ENCODE results near the gene C5AR1. TPM values are rescaled to one million over a fixed set of nuclear protein-coding genes. Genes with fewer than 3 reads are reported as not detected.
"Not testable (repeated sequence)": the region's sequence is repeated elsewhere in the genome, so short reads cannot be mapped to it uniquely, and the experiment has no call there.

The C5AR1 gene
- 0.19 and 0.35 TPM in 2 replicates for polyA plus RNA-seq (2013)

- no peaks in the 10 kb centered on the region for H3K79me2 ChIP-seq (ENCODE audit: control insufficient read depth, insufficient read depth, low read length, poor library complexity)
- WGBS (ENCODE audit: extremely low coverage, insufficient coverage, insufficient read length) = no CpG with 5 or more reads among the region's 12 CpGs
- H2BK120ac ChIP-seq (ENCODE audit: insufficient read depth, low read length, poor library complexity) = no peak within 1 kb of the TSS
- no peak within 1 kb of the TSS for H2BK5ac ChIP-seq (ENCODE audit: low read depth, low read length, poor library complexity)
- no peaks in the 10 kb centered on the region for H3K27me3 ChIP-seq (ENCODE audit: insufficient read depth, low read length)
- no peaks in the 10 kb centered on the region for H3K9me3 ChIP-seq (ENCODE audit: insufficient read depth, low read depth, low read length)
- DNase-seq = no peak
- H4K12ac ChIP-seq (ENCODE audit: low read depth, low read length) = no peak within 1 kb of the TSS
- no peak within 1 kb of the TSS for H2BK12ac ChIP-seq (ENCODE audit: low read length)
- no peak within 1 kb of the TSS for H3K27ac ChIP-seq (ENCODE audit: low read depth, low read length)
- H3K36me3 ChIP-seq (ENCODE audit: control insufficient read depth in 1 of 2, insufficient read depth in 2 of 2, low read length in 2 of 2) = no peaks in the 10 kb centered on the region
- no peak within 1 kb of the TSS for H4K91ac ChIP-seq (ENCODE audit: low read depth, low read length)
- H3K23ac ChIP-seq (ENCODE audit: low read length) = no peak within 1 kb of the TSS
- no peak within 1 kb of the TSS for H4K8ac ChIP-seq (ENCODE audit: low read depth, low read length)
- H3K9ac ChIP-seq (ENCODE audit: low read length) = no peak within 1 kb of the TSS
- no peaks in the 10 kb centered on the region for H3K79me1 ChIP-seq (ENCODE audit: low read length)
- H3K4me3 ChIP-seq (ENCODE audit: low read depth, low read length) = no peak within 1 kb of the TSS
- H3K4me1 ChIP-seq (ENCODE audit: control insufficient read depth in 1 of 2, insufficient read depth in 2 of 2, low read length in 2 of 2) = peaks cover 0 to 2% of the 10 kb centered on the region in 2 experiments
- H2AK5ac ChIP-seq (ENCODE audit: low read length) = no peak within 1 kb of the TSS
- no peak within 1 kb of the TSS for H3K14ac ChIP-seq (ENCODE audit: low read length)
- no peak within 1 kb of the TSS for H3K4ac ChIP-seq (ENCODE audit: low read depth, low read length)
- H2AFZ ChIP-seq (ENCODE audit: insufficient read depth, low read length, poor library complexity) = no peak within 1 kb of the TSS
- H3K4me2 ChIP-seq (ENCODE audit: low read length) = no peak within 1 kb of the TSS
- H3K18ac ChIP-seq (ENCODE audit: low read length) = no peak within 1 kb of the TSS
Observed at GRCh38 chr19:47309608-47310007, at the start of gene C5AR1. Gene C5AR1, plus strand, starts transcription at chr19:47309861. Its CDS starts 35 bp downstream, at chr19:47309896.

DNA sequence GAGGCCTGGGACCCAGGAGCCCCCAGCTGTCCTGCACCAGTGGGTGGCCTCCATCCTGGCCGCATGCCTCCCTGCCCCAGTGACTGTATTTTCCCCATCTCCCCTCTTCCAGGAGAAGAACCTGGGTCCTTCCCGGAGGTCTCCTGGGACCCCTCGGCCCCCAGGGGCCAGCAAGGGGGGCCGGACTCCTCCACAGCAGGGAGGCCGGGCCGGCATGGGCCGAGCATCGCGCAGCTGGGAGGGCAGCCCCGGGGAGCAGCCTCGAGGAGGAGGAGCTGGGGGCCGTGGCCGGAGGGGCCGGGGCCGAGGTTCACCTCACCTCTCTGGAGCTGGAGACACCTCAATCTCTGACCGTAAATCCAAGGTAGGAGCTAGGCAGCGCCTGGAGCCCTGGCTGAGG is 49.2 kb upstream of the C5AR1 start:
- no CpG with 5 or more reads among the region's 17 CpGs for WGBS (ENCODE audit: extremely low coverage, insufficient coverage, insufficient read length)
- Histone ChIP-seq H3K36me3 (ENCODE audit: control insufficient read depth in 1 of 2, insufficient read depth in 2 of 2, low read length in 2 of 2) (peaks cover 53 to 55% of the 10 kb centered on the region in 2 experiments), H4K91ac (ENCODE audit: low read depth, low read length) (no peak overlapping the region), H2AFZ (ENCODE audit: insufficient read depth, low read length, poor library complexity) (no peak overlapping the region), H2AK5ac (ENCODE audit: low read length) (no peak overlapping the region), H2BK12ac (ENCODE audit: low read length) (no peak overlapping the region), H3K9me3 (ENCODE audit: insufficient read depth, low read depth, low read length) (no peaks in the 10 kb centered on the region), H3K27me3 (ENCODE audit: insufficient read depth, low read length) (no peaks in the 10 kb centered on the region), H3K9ac (ENCODE audit: low read length) (no peak overlapping the region), H3K4me2 (ENCODE audit: low read length) (no peak overlapping the region), H3K79me1 (ENCODE audit: low read length) (peaks cover 16% of the 10 kb centered on the region), H3K79me2 (ENCODE audit: control insufficient read depth, insufficient read depth, low read length, poor library complexity) (peaks cover 10% of the 10 kb centered on the region), H3K4me1 (ENCODE audit: control insufficient read depth in 1 of 2, insufficient read depth in 2 of 2, low read length in 2 of 2) (peaks cover 14 to 15% of the 10 kb centered on the region in 2 experiments), H3K4me3 (ENCODE audit: low read depth, low read length) (no peak overlapping the region), H3K27ac (ENCODE audit: low read depth, low read length) (no peak overlapping the region), H3K14ac (ENCODE audit: low read length) (no peak overlapping the region), H2BK120ac (ENCODE audit: insufficient read depth, low read length, poor library complexity) (no peak overlapping the region), H3K4ac (ENCODE audit: low read depth, low read length) (no peak overlapping the region), H4K12ac (ENCODE audit: low read depth, low read length) (no peak overlapping the region), H3K18ac (ENCODE audit: low read length) (no peak overlapping the region), H3K23ac (ENCODE audit: low read length) (no peak overlapping the region), H2BK5ac (ENCODE audit: low read depth, low read length, poor library complexity) (no peak overlapping the region), H4K8ac (ENCODE audit: low read depth, low read length) (no peak overlapping the region)
- DNase-seq = no peak

GRCh38 chr19:47261946-47262793 is 47.5 kb upstream of the C5AR1 start:
- no CpG with 5 or more reads among the region's 14 CpGs for WGBS (ENCODE audit: extremely low coverage, insufficient coverage, insufficient read length)
- H2BK5ac ChIP-seq (ENCODE audit: low read depth, low read length, poor library complexity); H3K9me3 ChIP-seq (ENCODE audit: insufficient read depth, low read depth, low read length); H3K9ac ChIP-seq (ENCODE audit: low read length); H3K4me2 ChIP-seq (ENCODE audit: low read length); H4K91ac ChIP-seq (ENCODE audit: low read depth, low read length); H3K27ac ChIP-seq (ENCODE audit: low read depth, low read length); H4K8ac ChIP-seq (ENCODE audit: low read depth, low read length); H4K12ac ChIP-seq (ENCODE audit: low read depth, low read length); H3K4me3 ChIP-seq (ENCODE audit: low read depth, low read length); H3K4ac ChIP-seq (ENCODE audit: low read depth, low read length); H3K18ac ChIP-seq (ENCODE audit: low read length); H2BK120ac ChIP-seq (ENCODE audit: insufficient read depth, low read length, poor library complexity); H2AFZ ChIP-seq (ENCODE audit: insufficient read depth, low read length, poor library complexity); DNase-seq; H3K23ac ChIP-seq (ENCODE audit: low read length); H2BK12ac ChIP-seq (ENCODE audit: low read length); H3K79me2 ChIP-seq (ENCODE audit: control insufficient read depth, insufficient read depth, low read length, poor library complexity); H3K27me3 ChIP-seq (ENCODE audit: insufficient read depth, low read length); H3K14ac ChIP-seq (ENCODE audit: low read length); H2AK5ac ChIP-seq (ENCODE audit: low read length): not testable (repeated sequence)
- peaks cover 12% of the 10 kb centered on the region for H3K79me1 ChIP-seq (ENCODE audit: low read length)
- H3K36me3 ChIP-seq (ENCODE audit: control insufficient read depth in 1 of 2, insufficient read depth in 2 of 2, low read length in 2 of 2) = peaks cover 62 to 63% of the 10 kb centered on the region in 2 experiments
- peaks cover 11 to 15% of the 10 kb centered on the region in 2 experiments for H3K4me1 ChIP-seq (ENCODE audit: control insufficient read depth in 1 of 2, insufficient read depth in 2 of 2, low read length in 2 of 2)

- Histone ChIP-seq H3K27ac (ENCODE audit: low read depth, low read length) (no peak overlapping the region), H4K12ac (ENCODE audit: low read depth, low read length) (no peak overlapping the region), H4K8ac (ENCODE audit: low read depth, low read length) (no peak overlapping the region), H3K36me3 (ENCODE audit: control insufficient read depth in 1 of 2, insufficient read depth in 2 of 2, low read length in 2 of 2) (peaks cover 58 to 60% of the 10 kb centered on the region in 2 experiments), H3K18ac (ENCODE audit: low read length) (no peak overlapping the region), H2BK12ac (ENCODE audit: low read length) (no peak overlapping the region), H4K91ac (ENCODE audit: low read depth, low read length) (no peak overlapping the region), H3K9me3 (ENCODE audit: insufficient read depth, low read depth, low read length) (peaks cover 2% of the 10 kb centered on the region), H3K23ac (ENCODE audit: low read length) (no peak overlapping the region), H2BK120ac (ENCODE audit: insufficient read depth, low read length, poor library complexity) (no peak overlapping the region), H3K14ac (ENCODE audit: low read length) (no peak overlapping the region), H3K4me1 (ENCODE audit: control insufficient read depth in 1 of 2, insufficient read depth in 2 of 2, low read length in 2 of 2) (no peaks in the 10 kb centered on the region), H3K79me2 (ENCODE audit: control insufficient read depth, insufficient read depth, low read length, poor library complexity) (no peaks in the 10 kb centered on the region), H2AFZ (ENCODE audit: insufficient read depth, low read length, poor library complexity) (no peak overlapping the region), H3K27me3 (ENCODE audit: insufficient read depth, low read length) (no peaks in the 10 kb centered on the region), H3K4me2 (ENCODE audit: low read length) (no peak overlapping the region), H2BK5ac (ENCODE audit: low read depth, low read length, poor library complexity) (no peak overlapping the region), H3K4ac (ENCODE audit: low read depth, low read length) (no peak overlapping the region), H3K79me1 (ENCODE audit: low read length) (peaks cover 2% of the 10 kb centered on the region), H2AK5ac (ENCODE audit: low read length) (no peak overlapping the region), H3K9ac (ENCODE audit: low read length) (no peak overlapping the region), H3K4me3 (ENCODE audit: low read depth, low read length) (no peak overlapping the region)
- WGBS (ENCODE audit: extremely low coverage, insufficient coverage, insufficient read length) = no CpG with 5 or more reads among the region's 30 CpGs
- DNase-seq = no peak
Observed at GRCh38 chr19:47264629-47265028, 45.0 kb upstream of the C5AR1 start.
